Activated CD4-positive, alpha-beta T cell treated with anti-CD3 and anti-CD28 coated beads, Interleukin-2, amount 10 ng/mL, durations not matched to agents 7 days and 5 days (primary cell): Measurements from ENCODE around the gene ZNF277. TPM values are rescaled to one million over a fixed set of nuclear protein-coding genes. Genes with fewer than 3 reads are reported as not detected.

Source experiments
- CTCF ChIA-PET: fragments of 350-600 bp; sonication (Branson Sonifier 250); formaldehyde crosslinking; loops from one replicate; lab custom pipeline; 2021; ENCODE audit warnings: antibody characterized with exemption; lab: Charles Lee
- POLR2A ChIA-PET: fragments of 350-600 bp; sonication (Branson Sonifier 250); formaldehyde crosslinking; loops from one replicate; lab custom pipeline; 2021; ENCODE audit warnings: antibody characterized with exemption; lab: Charles Lee
- DNase-seq: peaks from one replicate; pipeline ENCODE4 v3.0.0-alpha.2; 2020
- H3K27ac Mint-ChIP-seq: one replicate; pipeline ENCODE4 v1.8.0; 2021; ENCODE audit warnings: mild to moderate bottlenecking, moderate library complexity, mixed read lengths
- H3K27me3 Mint-ChIP-seq: one replicate; pipeline ENCODE4 v1.8.0; 2021; ENCODE audit warnings: mixed read lengths
- H3K36me3 Mint-ChIP-seq: one replicate; pipeline ENCODE4 v1.8.0; 2021; ENCODE audit warnings: low read depth, mixed read lengths
- H3K4me1 Mint-ChIP-seq: one replicate; pipeline ENCODE4 v1.8.0; 2021; ENCODE audit warnings: mixed read lengths
- H3K4me3 Mint-ChIP-seq: one replicate; pipeline ENCODE4 v1.8.0; 2021; ENCODE audit warnings: mild to moderate bottlenecking, moderate library complexity, mixed read lengths
- H3K9me3 Mint-ChIP-seq: one replicate; pipeline ENCODE4 v1.8.0; 2021; ENCODE audit warnings: mixed read lengths
- total RNA-seq, 2 experiments: library from RNA; stranded (reverse); gene quantifications; one replicate each; pipeline ENCODE4 v1.2.3, GENCODE V29; 2021

Gene ZNF277
- total RNA-seq, 2 experiments from 2014 or later = 21.2 to 21.5 TPM

- ChIA-PET POLR2A (no interaction called here), CTCF (interaction anchor here (0.6 kb wide), 1 partner anchor 336 kb away, joined by 4 read pairs; no protein-coding TSS in a partner anchor)
- H3K4me1 Mint-ChIP-seq = no peaks in the 10 kb centered on the region
- peaks cover 27% of the 10 kb centered on the region for H3K36me3 Mint-ChIP-seq
- H3K27me3 Mint-ChIP-seq = no peaks in the 10 kb centered on the region
- DNase-seq = no peak
- H3K27ac Mint-ChIP-seq = no peak overlapping the region
- no peaks in the 10 kb centered on the region for H3K9me3 Mint-ChIP-seq
- H3K4me3 Mint-ChIP-seq = no peak overlapping the region
These were observed 132.3 kb downstream of the ZNF277 start for GRCh38 chr7:112338786-112339185.

- POLR2A ChIA-PET = no interaction called here
- DNase-seq = no peak
- Mint-ChIP-seq H3K27ac (no peak overlapping the region), H3K27me3 (no peaks in the 10 kb centered on the region), H3K4me1 (no peaks in the 10 kb centered on the region), H3K9me3 (no peaks in the 10 kb centered on the region), H3K4me3 (no peak overlapping the region), H3K36me3 (peaks cover 36% of the 10 kb centered on the region)
- CTCF ChIA-PET = no interaction called here
These were observed 135.0 kb downstream of the ZNF277 start for GRCh38 chr7:112341464-112341863.

- no peak overlapping the region for H3K27ac Mint-ChIP-seq
These were observed 140.0 kb downstream of the ZNF277 start for GRCh38 chr7:112346381-112347060.

DNA sequence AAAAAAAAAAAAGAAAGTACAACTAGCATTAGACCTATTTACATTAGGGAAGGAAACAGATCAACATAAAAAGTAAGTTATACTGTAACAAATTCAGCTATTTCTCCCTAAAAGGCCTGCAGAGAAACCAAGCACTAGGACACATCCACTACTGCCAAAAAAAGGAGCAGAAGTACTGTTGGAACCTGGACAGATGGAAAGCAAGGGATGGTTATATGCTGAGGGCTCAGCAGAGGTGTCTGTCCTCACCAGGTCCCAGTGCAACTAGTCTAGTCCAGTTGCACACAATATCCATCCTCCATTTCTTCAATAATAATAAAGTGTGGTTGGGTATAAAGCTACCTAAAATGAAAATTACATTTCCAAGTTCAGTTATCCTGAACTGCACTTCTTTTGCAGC, 140.6 kb downstream of the ZNF277 start:
- Mint-ChIP-seq H3K9me3 (no peaks in the 10 kb centered on the region), H3K4me3 (no peak overlapping the region), H3K27me3 (no peaks in the 10 kb centered on the region), H3K4me1 (peaks cover 2% of the 10 kb centered on the region), H3K36me3 (peaks cover 23% of the 10 kb centered on the region), H3K27ac (no peak overlapping the region)
- ChIA-PET CTCF (interaction anchor here (0.7 kb wide), 1 partner anchor 201 kb away, joined by 4 read pairs; no protein-coding TSS in a partner anchor), POLR2A (no interaction called here)
- DNase-seq = no peak

More at GRCh38 chr7:112346381-112347060, 140.0 kb downstream of the ZNF277 start:
- ChIA-PET POLR2A (no interaction called here), CTCF (interaction anchor here (0.7 kb wide), 1 partner anchor 200 kb away, joined by 4 read pairs; no protein-coding TSS in a partner anchor)
- Mint-ChIP-seq H3K9me3 (no peaks in the 10 kb centered on the region), H3K36me3 (peaks cover 25% of the 10 kb centered on the region), H3K4me3 (no peak overlapping the region), H3K4me1 (peaks cover 2% of the 10 kb centered on the region), H3K27me3 (no peaks in the 10 kb centered on the region)
- DNase-seq = no peak

GRCh38 chr7:112350585-112350984, 144.1 kb downstream of the ZNF277 start:
- Mint-ChIP-seq H3K4me1 (peaks cover 2% of the 10 kb centered on the region), H3K27ac (no peak overlapping the region), H3K27me3 (peaks cover 7% of the 10 kb centered on the region), H3K36me3 (peaks cover 1% of the 10 kb centered on the region), H3K4me3 (no peak overlapping the region), H3K9me3 (no peaks in the 10 kb centered on the region)
- DNase-seq = no peak
- ChIA-PET POLR2A (interaction anchor here (0.6 kb wide), 1 partner anchor 838 kb away, joined by 4 read pairs; no protein-coding TSS in a partner anchor), CTCF (interaction anchor here (1.4 kb wide), 1 partner anchor 14 kb away, joined by 3 read pairs; no protein-coding TSS in a partner anchor)

DNA sequence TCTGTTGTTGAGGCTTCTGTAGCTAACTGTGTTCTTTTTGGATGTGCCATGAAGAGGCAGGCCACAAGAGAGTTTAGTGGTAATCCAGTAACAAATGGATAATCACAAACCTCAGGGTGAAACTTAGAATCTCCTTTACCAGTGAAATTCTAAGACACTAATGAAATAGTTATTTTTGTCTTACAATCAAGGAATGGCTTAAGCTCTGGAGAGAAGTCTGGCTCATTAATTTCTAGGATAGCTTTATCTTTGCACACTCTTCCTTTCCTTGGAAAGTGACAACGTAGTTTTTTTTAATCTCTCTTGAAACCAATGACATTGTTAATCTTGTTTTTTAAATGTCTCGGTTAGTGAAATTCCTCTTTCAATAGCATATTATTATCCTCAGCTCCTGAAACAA, 150.1 kb downstream of the ZNF277 start:
- POLR2A ChIA-PET = no interaction called here
- no peaks in the 10 kb centered on the region for H3K9me3 Mint-ChIP-seq
- H3K4me1 Mint-ChIP-seq = no peaks in the 10 kb centered on the region
- DNase-seq = no peak
- peaks cover 10% of the 10 kb centered on the region for H3K27me3 Mint-ChIP-seq
- no peak overlapping the region for H3K27ac Mint-ChIP-seq
- CTCF ChIA-PET = no interaction called here
- H3K36me3 Mint-ChIP-seq = no peaks in the 10 kb centered on the region
- H3K4me3 Mint-ChIP-seq = no peak overlapping the region

DNA sequence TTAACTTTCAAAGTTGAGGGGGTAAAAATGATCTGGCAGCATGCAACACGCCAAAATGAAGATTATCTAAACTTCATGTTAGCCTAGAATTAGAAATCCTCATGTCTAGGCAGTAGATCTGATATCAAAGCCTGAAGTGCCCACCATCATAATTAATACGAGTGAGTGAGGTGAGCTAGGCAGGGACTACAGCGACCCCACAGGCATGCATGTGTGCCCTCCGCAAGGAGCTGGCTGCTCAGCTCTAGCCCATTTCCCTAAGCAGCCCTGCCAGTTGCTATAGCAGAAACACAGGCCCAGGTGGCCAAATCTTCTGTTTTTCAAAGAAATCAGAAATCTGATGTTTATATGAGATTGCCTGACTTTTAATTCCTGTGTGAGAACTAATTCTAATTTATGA, 150.6 kb downstream of the ZNF277 start:
- Mint-ChIP-seq H3K27me3 (peaks cover 10% of the 10 kb centered on the region), H3K4me1 (no peaks in the 10 kb centered on the region), H3K4me3 (no peak overlapping the region), H3K36me3 (no peaks in the 10 kb centered on the region), H3K27ac (no peak overlapping the region), H3K9me3 (no peaks in the 10 kb centered on the region)
- POLR2A ChIA-PET = no interaction called here
- CTCF ChIA-PET = no interaction called here
- DNase-seq = no peak

GRCh38 chr7:112358513-112358912, 152.0 kb downstream of the ZNF277 start:
- Mint-ChIP-seq H3K27me3 (peaks cover 10% of the 10 kb centered on the region), H3K9me3 (no peaks in the 10 kb centered on the region), H3K4me1 (no peaks in the 10 kb centered on the region), H3K4me3 (no peak overlapping the region), H3K36me3 (no peaks in the 10 kb centered on the region), H3K27ac (no peak overlapping the region)
- DNase-seq = no peak
- CTCF ChIA-PET = no interaction called here
- POLR2A ChIA-PET = no interaction called here

- DNase-seq = no peak
- no peaks in the 10 kb centered on the region for H3K4me1 Mint-ChIP-seq
- ChIA-PET CTCF (no interaction called here), POLR2A (no interaction called here)
- no peaks in the 10 kb centered on the region for H3K36me3 Mint-ChIP-seq
- H3K9me3 Mint-ChIP-seq = no peaks in the 10 kb centered on the region
- no peak overlapping the region for H3K27ac Mint-ChIP-seq
- H3K27me3 Mint-ChIP-seq = peaks cover 10% of the 10 kb centered on the region
- H3K4me3 Mint-ChIP-seq = no peak overlapping the region
These were observed 152.6 kb downstream of the ZNF277 start for GRCh38 chr7:112359086-112359485.

- no peak for DNase-seq
- Mint-ChIP-seq H3K9me3 (no peaks in the 10 kb centered on the region), H3K27me3 (peaks cover 2% of the 10 kb centered on the region), H3K4me3 (no peak overlapping the region), H3K4me1 (no peaks in the 10 kb centered on the region), H3K36me3 (no peaks in the 10 kb centered on the region), H3K27ac (no peak overlapping the region)
- POLR2A ChIA-PET = no interaction called here
- CTCF ChIA-PET = no interaction called here
These were observed 154.2 kb downstream of the ZNF277 start for GRCh38 chr7:112360681-112361080.

DNA sequence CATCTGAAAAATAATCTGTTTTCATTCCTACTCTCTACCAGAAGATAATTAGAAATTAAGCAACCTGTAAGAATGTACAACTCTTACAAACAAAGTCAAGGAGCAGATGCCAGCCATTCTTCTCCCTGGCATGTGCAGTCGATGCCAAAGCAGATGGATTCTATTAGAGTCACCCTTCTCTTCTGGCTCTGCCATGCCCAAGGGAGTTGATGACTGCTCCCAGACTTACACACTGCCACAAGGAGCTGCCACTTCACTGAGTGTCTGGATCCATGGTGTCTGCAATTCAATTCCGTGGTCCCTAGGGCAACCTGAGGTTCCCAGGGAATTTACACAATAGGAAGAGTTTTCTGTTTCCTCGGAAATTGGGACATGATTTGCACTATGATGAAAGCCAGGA, 154.7 kb downstream of the ZNF277 start:
- Mint-ChIP-seq H3K4me3 (no peak overlapping the region), H3K4me1 (no peaks in the 10 kb centered on the region), H3K9me3 (no peaks in the 10 kb centered on the region), H3K27me3 (peaks cover 2% of the 10 kb centered on the region), H3K36me3 (no peaks in the 10 kb centered on the region), H3K27ac (no peak overlapping the region)
- ChIA-PET CTCF (no interaction called here), POLR2A (no interaction called here)
- no peak for DNase-seq

- H3K27ac Mint-ChIP-seq = no peak overlapping the region
These were observed 155.7 kb downstream of the ZNF277 start for GRCh38 chr7:112362053-112362650.

DNA sequence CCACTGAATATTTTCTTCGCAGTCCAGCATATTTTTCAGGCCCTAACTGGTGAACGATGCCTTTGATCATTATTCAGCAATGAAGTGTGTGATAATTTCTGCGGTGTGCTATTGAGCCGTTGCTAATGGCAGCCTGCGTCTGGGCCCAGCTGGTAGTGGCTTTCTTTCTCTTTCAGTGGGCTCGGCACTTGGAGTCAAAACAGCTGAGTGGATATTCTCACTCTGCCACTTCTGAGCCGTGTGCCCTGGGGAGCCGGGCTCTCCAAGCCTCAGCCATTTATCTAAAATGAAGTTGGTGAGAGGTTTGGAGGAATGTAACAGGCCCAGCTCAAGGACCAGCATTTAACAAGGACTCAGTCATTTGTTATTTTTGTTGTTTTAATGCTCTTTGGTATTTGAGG, 156.2 kb downstream of the ZNF277 start:
- ChIA-PET POLR2A (no interaction called here), CTCF (no interaction called here)
- H3K4me1 Mint-ChIP-seq = no peaks in the 10 kb centered on the region
- no peaks in the 10 kb centered on the region for H3K9me3 Mint-ChIP-seq
- no peak overlapping the region for H3K27ac Mint-ChIP-seq
- H3K36me3 Mint-ChIP-seq = no peaks in the 10 kb centered on the region
- DNase-seq = no peak
- H3K4me3 Mint-ChIP-seq = no peak overlapping the region
- H3K27me3 Mint-ChIP-seq = peaks cover 2% of the 10 kb centered on the region

More at GRCh38 chr7:112362053-112362650, 155.7 kb downstream of the ZNF277 start:
- CTCF ChIA-PET = no interaction called here
- POLR2A ChIA-PET = no interaction called here
- DNase-seq = no peak
- Mint-ChIP-seq H3K4me3 (no peak overlapping the region), H3K4me1 (no peaks in the 10 kb centered on the region), H3K36me3 (no peaks in the 10 kb centered on the region), H3K27me3 (peaks cover 2% of the 10 kb centered on the region), H3K9me3 (no peaks in the 10 kb centered on the region)
